Esophagus muscularis mucosa (tissue), 4 donors: Measurements from ENCODE around the gene ENO1. TPM values are rescaled to one million over a fixed set of nuclear protein-coding genes. Genes with fewer than 3 reads are reported as not detected.
A peak's percentile ranks its signal among the peaks of the same experiment; 100 is the strongest.

Source experiments
- DNase-seq: peaks from one replicate; pipeline ENCODE4 v3.0.0-alpha.2; 2017; ENCODE audit errors: extremely low spot score
- H3K27ac ChIP-seq, 4 donors: fragments of 200-600 bp; sonication (generic); replicated peaks in 1 of 4; 1 replicate in 3 of 4; 2 replicates in 1 of 4; pipeline ENCODE4 v1.5.1; 2016 to 2019; ENCODE audit warnings: mild to moderate bottlenecking in 1 of 4
- H3K27me3 ChIP-seq, 4 donors: fragments of 200-600 bp; sonication (generic); one replicate each; pipeline versions ENCODE4 v1.5.1 to v1.6.0; 2016 to 2019
- H3K36me3 ChIP-seq, 4 donors: fragments of 200-600 bp; sonication (generic); one replicate each; pipeline ENCODE4 v1.5.1; 2016 to 2019
- H3K4me1 ChIP-seq, 4 donors: fragments of 200-600 bp; sonication (generic); one replicate each; pipeline ENCODE4 v1.5.1; 2016 to 2019
- H3K4me3 ChIP-seq, 4 donors: fragments of 200-600 bp; sonication (generic); 1 replicate in 2 of 4; 2 replicates in 2 of 4; pipeline ENCODE4 v1.5.1; 2016 to 2019; ENCODE audit warnings: mild to moderate bottlenecking in 4 of 4, moderate library complexity in 1 of 4
- H3K9me3 ChIP-seq, 4 donors: fragments of 200-600 bp; sonication (generic); 1 replicate in 3 of 4; 2 replicates in 1 of 4; pipeline ENCODE4 v1.5.1; 2016 to 2019
- EP300 ChIP-seq: sonication (generic); formaldehyde crosslinking; IDR thresholded peaks from one replicate; pipeline ENCODE4 v1.6.1; 2017; ENCODE audit warnings: antibody characterized with exemption
- POLR2A ChIP-seq: fragments of 450-650 bp; IDR thresholded peaks from one replicate; pipeline ENCODE4 v1.6.1; 2017; ENCODE audit warnings: antibody characterized with exemption, moderate library complexity, mild to moderate bottlenecking, low read depth
- POLR2AphosphoS5 ChIP-seq, 2 donors: sonication (generic); formaldehyde crosslinking; IDR thresholded peaks; one replicate each; pipeline ENCODE4 v1.6.1; 2017; ENCODE audit warnings: antibody characterized with exemption in 2 of 2
- WGBS: methylation state at CpG from one replicate; pipeline ENCODE4 v1.1.5; 2018; 5-methylcytosine and 5-hydroxymethylcytosine counted together
- intact Hi-C: fragments of 100-400 bp; cut with DNase I; formaldehyde crosslinking; loops from one replicate; pipeline ENCODE4 v1.15.1; 2023
- small RNA-seq, 3 donors: library from RNA; depleted of rRNA; stranded (forward); fragments of <200 nt; gene quantifications; one replicate each; pipeline ENCODE3, GENCODE V24; 2016
- total RNA-seq, 4 donors: library from RNA; depleted of rRNA; stranded (reverse); fragments of >200 nt; gene quantifications; one replicate each; pipeline versions ENCODE4 v1.1.0 to v1.2.1, GENCODE V29; 2016
- TF ChIP-seq, protein P1 (sequence below), 3 experiments: fragments of 200-600 bp in 2 of 3; fragments of 450-650 bp in 1 of 3; sonication (generic) in 2 of 3; IDR thresholded peaks; one replicate each; pipeline ENCODE4 v1.5.1; 2017 to 2019; ENCODE audit warnings: antibody characterized with exemption in 3 of 3, mild to moderate bottlenecking in 2 of 3, moderate library complexity in 1 of 3

The ENO1 gene
- total RNA-seq, 4 donors from 2014 or later = 595 to 895 (median 621) TPM

DNA sequence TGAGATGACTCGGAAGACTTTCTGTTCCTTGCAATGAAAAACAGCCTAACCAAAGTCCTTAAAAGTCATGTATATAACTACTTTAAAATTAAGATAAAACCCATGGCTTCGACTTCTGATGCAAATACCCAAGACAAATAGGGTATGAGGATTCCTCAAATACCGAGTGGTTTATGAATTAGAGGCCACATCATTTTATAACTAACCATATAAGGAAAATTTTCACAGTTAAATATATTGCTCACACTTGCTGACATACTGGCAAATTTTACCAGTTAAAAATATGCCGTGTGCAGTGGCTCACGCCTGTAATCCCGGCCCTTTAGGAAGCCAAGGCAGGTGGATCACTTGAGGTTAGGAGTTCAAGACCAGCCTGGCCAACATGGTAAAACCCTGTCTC is 66.4 kb downstream of the ENO1 start:
- Histone ChIP-seq H3K36me3 (no peaks in the 10 kb centered on the region), H3K9me3 (no peaks in the 10 kb centered on the region), H3K4me3 (no peak overlapping the region), H3K27me3 (no peaks in the 10 kb centered on the region), H3K4me1 (peaks cover 33 to 82% (median 69%) of the 10 kb centered on the region in 4 donors), H3K27ac (peak overlapping the region; percentile 93 to 98 (median 97))
- intact Hi-C loops = no loop called here
- DNase-seq = no peak
- WGBS = 61% methylated on average over 6 of the region's 6 CpGs
- TF ChIP-seq POLR2A = no peak
- TF ChIP-seq, protein P1, sequence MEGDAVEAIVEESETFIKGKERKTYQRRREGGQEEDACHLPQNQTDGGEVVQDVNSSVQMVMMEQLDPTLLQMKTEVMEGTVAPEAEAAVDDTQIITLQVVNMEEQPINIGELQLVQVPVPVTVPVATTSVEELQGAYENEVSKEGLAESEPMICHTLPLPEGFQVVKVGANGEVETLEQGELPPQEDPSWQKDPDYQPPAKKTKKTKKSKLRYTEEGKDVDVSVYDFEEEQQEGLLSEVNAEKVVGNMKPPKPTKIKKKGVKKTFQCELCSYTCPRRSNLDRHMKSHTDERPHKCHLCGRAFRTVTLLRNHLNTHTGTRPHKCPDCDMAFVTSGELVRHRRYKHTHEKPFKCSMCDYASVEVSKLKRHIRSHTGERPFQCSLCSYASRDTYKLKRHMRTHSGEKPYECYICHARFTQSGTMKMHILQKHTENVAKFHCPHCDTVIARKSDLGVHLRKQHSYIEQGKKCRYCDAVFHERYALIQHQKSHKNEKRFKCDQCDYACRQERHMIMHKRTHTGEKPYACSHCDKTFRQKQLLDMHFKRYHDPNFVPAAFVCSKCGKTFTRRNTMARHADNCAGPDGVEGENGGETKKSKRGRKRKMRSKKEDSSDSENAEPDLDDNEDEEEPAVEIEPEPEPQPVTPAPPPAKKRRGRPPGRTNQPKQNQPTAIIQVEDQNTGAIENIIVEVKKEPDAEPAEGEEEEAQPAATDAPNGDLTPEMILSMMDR (IDR thresholded peaks at IDR 0.05) = no peak
- no peak for TF ChIP-seq EP300
- TF ChIP-seq POLR2AphosphoS5 (IDR thresholded peaks at IDR 0.05) = no peak

Small RNAs within 50 kb of the gene (small RNA-seq; reads per million reads assigned to genes)
- gene AL139415.2 = 0 reads per million in 3 donors
- 0 reads per million in 3 donors for gene MIR6728
- 0 reads per million in 3 donors for gene RNU6-304P

Other genes with a start within 250 kb of the ENO1 start
- 100 to 1,000 TPM; 133 to 212 (median 168) TPM for gene RERE, start 61.0 kb downstream of the ENO1 start, total RNA-seq
- not detected for gene CA6, start 67.2 kb upstream of the ENO1 start, total RNA-seq
- not detected for gene SLC2A7, start 147.7 kb upstream of the ENO1 start, total RNA-seq
- gene SLC2A5, start 190.9 kb upstream of the ENO1 start, total RNA-seq = 1 to 10 TPM in 1 of 4 donors, under 1 TPM in 2, not detected in 1; 0.06 to 2.0 (median 0.57) TPM